Keratinocyte (primary cell): ENCODE results near the gene UBA3. TPM values are rescaled to one million over a fixed set of nuclear protein-coding genes. Genes with fewer than 3 reads are reported as not detected.

Experiments used
- DNase-seq: peaks from one replicate; pipeline ENCODE4 v3.0.0-alpha.2; 2011; ENCODE audit warnings: low read depth, missing footprints, low spot score
- FAIRE-seq: peaks from 2 replicates; lab custom pipeline; 2011; peaks lifted over from hg19 to GRCh38; lab: Jason Lieb, UNC
- H2AFZ ChIP-seq: 2 replicates; pipeline ENCODE4 v1.6.0; 2012; ENCODE audit warnings: low read length, control low read depth, inconsistent platforms; ENCODE audit not compliant: control insufficient read depth
- H3K27ac ChIP-seq: 2 replicates; pipeline ENCODE4 v1.5.1; 2011; ENCODE audit warnings: low read length; ENCODE audit not compliant: control insufficient read depth, insufficient read depth
- H3K27me3 ChIP-seq: 3 replicates; pipeline ENCODE4 v1.6.0; 2011; ENCODE audit warnings: low read length; ENCODE audit not compliant: control insufficient read depth, insufficient read depth; ENCODE audit errors: extremely low read depth
- H3K36me3 ChIP-seq, 2 experiments: 2 replicates in 1 of 2; 3 replicates in 1 of 2; pipeline ENCODE4 v1.5.1; 2011; ENCODE audit warnings: low read length in 2 of 2, mild to moderate bottlenecking in 1 of 2; ENCODE audit not compliant: control insufficient read depth in 2 of 2, insufficient read depth in 2 of 2; ENCODE audit errors: extremely low read depth in 1 of 2
- H3K4me1 ChIP-seq: 3 replicates; pipeline ENCODE4 v1.5.1; 2011; ENCODE audit warnings: low read length; ENCODE audit not compliant: control insufficient read depth, insufficient read depth; ENCODE audit errors: extremely low read depth
- H3K4me2 ChIP-seq: 3 replicates; pipeline ENCODE4 v1.6.0; 2011; ENCODE audit warnings: low read depth, low read length; ENCODE audit not compliant: control insufficient read depth, insufficient read depth; ENCODE audit errors: extremely low read depth
- H3K4me3 ChIP-seq, 3 experiments: fragments of 200-600 bp in 1 of 3; sonication (generic) in 1 of 3; 2 replicates in 2 of 3; 3 replicates in 1 of 3; pipeline ENCODE4 v1.5.1; 2011 to 2016; ENCODE audit warnings: low read length in 3 of 3, mild to moderate bottlenecking in 3 of 3, control low read depth in 2 of 3, inconsistent platforms in 1 of 3, low read depth in 1 of 3, mixed read lengths in 1 of 3, mixed run types in 1 of 3, moderate library complexity in 1 of 3; ENCODE audit not compliant: control insufficient read depth in 2 of 3, insufficient read depth in 2 of 3; ENCODE audit errors: extremely low read depth in 1 of 3
- H3K79me2 ChIP-seq: 2 replicates; pipeline ENCODE4 v1.6.0; 2012; ENCODE audit warnings: low read length; ENCODE audit not compliant: control insufficient read depth, insufficient read depth
- H3K9ac ChIP-seq: 3 replicates; pipeline ENCODE4 v1.6.0; 2011; ENCODE audit warnings: low read length; ENCODE audit not compliant: control insufficient read depth, insufficient read depth; ENCODE audit errors: extremely low read depth
- H3K9me1 ChIP-seq: 3 replicates; pipeline ENCODE4 v1.6.0; 2011; ENCODE audit warnings: low read length; ENCODE audit not compliant: control insufficient read depth, insufficient read depth; ENCODE audit errors: extremely low read depth
- H3K9me3 ChIP-seq: 2 replicates; pipeline ENCODE4 v1.5.1; 2012; ENCODE audit warnings: low read depth, low read length; ENCODE audit not compliant: control insufficient read depth
- H4K20me1 ChIP-seq: 3 replicates; pipeline ENCODE4 v1.6.0; 2011; ENCODE audit warnings: low read length; ENCODE audit not compliant: control insufficient read depth, insufficient read depth; ENCODE audit errors: extremely low read depth
- EZH2 ChIP-seq: IDR thresholded peaks from one replicate; pipeline ENCODE4 v1.6.1; 2012; ENCODE audit warnings: inconsistent platforms, mild to moderate bottlenecking, low read length, moderate library complexity
- dilution Hi-C: fragments of 300-500 bp; cut with MboI; formaldehyde crosslinking; loops from one replicate; pipeline ENCODE4 v1.7.0; 2020; ENCODE audit warnings: low sequenced_read_pairs; ENCODE audit not compliant: extremely low pct_ligation_motif_present
- polyA plus RNA-seq, 5 experiments: library from polyadenylated mRNA; depleted of rRNA in 3 of 5; stranded (reverse) in 3 of 5; stranded (forward) in 1 of 5; unstranded in 1 of 5; fragments of >200 nt; gene quantifications; 1 replicate in 1 of 5; 2 replicates in 3 of 5; 3 replicates in 1 of 5; pipeline versions ENCODE4 v1.2.1 to v1.2.3, GENCODE V29; 2011 to 2012; ENCODE audit warnings: missing spikeins in 2 of 5, low read depth in 1 of 5, low replicate concordance in 1 of 5
- TF ChIP-seq, protein P1 (sequence below), 3 experiments: IDR thresholded peaks in 1 of 3; conservative IDR thresholded peaks in 1 of 3; optimal IDR thresholded peaks in 1 of 3; 2 replicates in 2 of 3; 3 replicates in 1 of 3; pipeline versions ENCODE3 to v1.5.1; 2011; ENCODE audit warnings: low read length in 3 of 3, mild to moderate bottlenecking in 3 of 3, moderate library complexity in 2 of 3, control low read depth in 1 of 3, inconsistent platforms in 1 of 3; ENCODE audit not compliant: insufficient read depth in 2 of 3; ENCODE audit errors: extremely low read depth in 1 of 3

Gene UBA3
- polyA plus RNA-seq, 1 donor (not counting 4 experiments of a cell fraction or from before 2014, with no cell fraction given): 125 TPM

DNA sequence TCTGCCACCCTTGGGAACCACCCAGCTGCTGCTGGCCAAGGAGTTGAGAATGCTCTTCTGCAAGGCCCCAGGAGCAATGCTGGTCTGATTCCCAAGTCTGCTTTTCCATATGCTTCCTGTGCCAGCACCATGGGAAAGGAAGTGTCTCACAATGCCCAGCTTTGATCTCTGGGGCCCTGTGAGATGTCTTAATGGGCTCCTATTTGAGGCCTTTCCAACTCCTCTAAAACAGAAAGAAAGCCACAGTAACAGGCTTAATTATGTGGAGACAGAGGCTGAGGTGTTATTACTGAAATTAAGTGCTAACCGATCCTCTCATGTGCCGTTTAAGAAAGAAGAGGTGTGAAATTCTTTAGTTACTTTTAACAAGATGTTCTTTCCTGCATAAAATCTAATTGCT lies 71.2 kb downstream of the UBA3 start:
- Histone ChIP-seq H3K4me2 (no peak overlapping the region), H3K4me1 (peaks cover 43% of the 10 kb centered on the region), H3K9me3 (no peaks in the 10 kb centered on the region), H3K27ac (no peak overlapping the region), H3K27me3 (no peaks in the 10 kb centered on the region), H4K20me1 (no peaks in the 10 kb centered on the region), H3K36me3 (peaks cover 10 to 11% of the 10 kb centered on the region in 2 experiments), H3K79me2 (peaks cover 8% of the 10 kb centered on the region), H3K4me3 (no peak overlapping the region), H3K9me1 (no peaks in the 10 kb centered on the region), H2AFZ (no peak overlapping the region), H3K9ac (no peak overlapping the region)
- dilution Hi-C loops: no loop called here
- no peak for FAIRE-seq
- no peak for DNase-seq
- no peak for TF ChIP-seq EZH2
- TF ChIP-seq, protein P1, sequence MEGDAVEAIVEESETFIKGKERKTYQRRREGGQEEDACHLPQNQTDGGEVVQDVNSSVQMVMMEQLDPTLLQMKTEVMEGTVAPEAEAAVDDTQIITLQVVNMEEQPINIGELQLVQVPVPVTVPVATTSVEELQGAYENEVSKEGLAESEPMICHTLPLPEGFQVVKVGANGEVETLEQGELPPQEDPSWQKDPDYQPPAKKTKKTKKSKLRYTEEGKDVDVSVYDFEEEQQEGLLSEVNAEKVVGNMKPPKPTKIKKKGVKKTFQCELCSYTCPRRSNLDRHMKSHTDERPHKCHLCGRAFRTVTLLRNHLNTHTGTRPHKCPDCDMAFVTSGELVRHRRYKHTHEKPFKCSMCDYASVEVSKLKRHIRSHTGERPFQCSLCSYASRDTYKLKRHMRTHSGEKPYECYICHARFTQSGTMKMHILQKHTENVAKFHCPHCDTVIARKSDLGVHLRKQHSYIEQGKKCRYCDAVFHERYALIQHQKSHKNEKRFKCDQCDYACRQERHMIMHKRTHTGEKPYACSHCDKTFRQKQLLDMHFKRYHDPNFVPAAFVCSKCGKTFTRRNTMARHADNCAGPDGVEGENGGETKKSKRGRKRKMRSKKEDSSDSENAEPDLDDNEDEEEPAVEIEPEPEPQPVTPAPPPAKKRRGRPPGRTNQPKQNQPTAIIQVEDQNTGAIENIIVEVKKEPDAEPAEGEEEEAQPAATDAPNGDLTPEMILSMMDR (optimal IDR thresholded peaks at IDR 0.05 in 1 of 3, IDR thresholded peaks at IDR 0.05 in 1 of 3, conservative IDR thresholded peaks at IDR 0.05 in 1 of 3; ENCODE audit: extremely low read depth in 1 of 3, insufficient read depth in 2 of 3, low read length in 3 of 3): no peak

DNA sequence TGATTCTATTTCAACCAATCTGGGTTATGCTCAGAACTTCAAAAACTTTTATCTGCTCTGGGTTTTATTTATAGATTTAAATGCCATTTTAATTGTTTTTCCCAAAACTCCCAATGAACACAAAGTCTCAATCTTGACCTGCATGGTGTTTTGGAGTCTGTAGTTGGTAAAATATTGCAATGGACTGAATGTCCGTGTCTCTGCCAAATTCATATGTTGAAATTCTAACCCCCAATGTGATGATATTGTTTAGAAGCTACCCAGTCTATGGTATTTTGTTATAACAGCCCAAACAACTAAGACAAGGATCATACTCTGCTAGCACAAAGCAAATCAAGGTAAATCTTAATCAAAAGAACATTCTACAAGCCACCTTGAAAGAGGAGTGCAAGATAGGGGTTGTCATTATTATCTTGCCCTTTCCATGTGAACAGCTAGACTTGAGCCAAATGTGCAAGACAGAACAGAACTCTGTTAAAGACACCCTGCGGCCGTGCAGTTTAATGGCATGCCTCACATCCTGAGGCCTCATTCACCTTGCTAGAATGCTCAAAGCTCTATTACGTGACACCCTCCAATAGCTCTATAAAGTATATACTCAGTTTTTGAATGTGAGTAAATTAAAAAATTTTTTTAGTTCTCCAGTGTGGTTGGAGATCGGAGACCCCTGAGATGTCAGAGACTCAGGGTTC lies 74.2 kb downstream of the UBA3 start:
- H3K4me2 ChIP-seq: peak overlapping the region; percentile 49
- peaks cover 4% of the 10 kb centered on the region for H3K79me2 ChIP-seq
- TF ChIP-seq, protein P1 (optimal IDR thresholded peaks at IDR 0.05 in 1 of 3, IDR thresholded peaks at IDR 0.05 in 1 of 3, conservative IDR thresholded peaks at IDR 0.05 in 1 of 3; ENCODE audit: extremely low read depth in 1 of 3, insufficient read depth in 2 of 3, low read length in 3 of 3): peak in 1 of 3 experiments; percentile 2
- TF ChIP-seq EZH2: no peak
- H3K36me3 ChIP-seq: peaks cover 12 to 27% of the 10 kb centered on the region in 2 experiments
- peaks cover 29% of the 10 kb centered on the region for H3K4me1 ChIP-seq
- FAIRE-seq: peak; percentile 93
- dilution Hi-C loops: no loop called here
- peak overlapping the region in 1 of 3 experiments; percentile 21 for H3K4me3 ChIP-seq
- H3K27me3 ChIP-seq: no peaks in the 10 kb centered on the region
- H4K20me1 ChIP-seq: no peaks in the 10 kb centered on the region
- H3K27ac ChIP-seq: peak overlapping the region; percentile 62
- no peak for DNase-seq
- no peaks in the 10 kb centered on the region for H3K9me3 ChIP-seq
- no peak overlapping the region for H3K9ac ChIP-seq
- H3K9me1 ChIP-seq: no peaks in the 10 kb centered on the region
- H2AFZ ChIP-seq: no peak overlapping the region
